HG02588 (cell line): Measurements from ENCODE around the gene MRPL51.

Experiments
- ATAC-seq: cut with Tn5 transposase; IDR thresholded peaks from one replicate; pipeline ENCODE4 v1.9.1; 2021; ENCODE audit warnings: mild to moderate bottlenecking, moderate library complexity; ENCODE audit not compliant: unreplicated experiment

Gene MRPL51

DNA sequence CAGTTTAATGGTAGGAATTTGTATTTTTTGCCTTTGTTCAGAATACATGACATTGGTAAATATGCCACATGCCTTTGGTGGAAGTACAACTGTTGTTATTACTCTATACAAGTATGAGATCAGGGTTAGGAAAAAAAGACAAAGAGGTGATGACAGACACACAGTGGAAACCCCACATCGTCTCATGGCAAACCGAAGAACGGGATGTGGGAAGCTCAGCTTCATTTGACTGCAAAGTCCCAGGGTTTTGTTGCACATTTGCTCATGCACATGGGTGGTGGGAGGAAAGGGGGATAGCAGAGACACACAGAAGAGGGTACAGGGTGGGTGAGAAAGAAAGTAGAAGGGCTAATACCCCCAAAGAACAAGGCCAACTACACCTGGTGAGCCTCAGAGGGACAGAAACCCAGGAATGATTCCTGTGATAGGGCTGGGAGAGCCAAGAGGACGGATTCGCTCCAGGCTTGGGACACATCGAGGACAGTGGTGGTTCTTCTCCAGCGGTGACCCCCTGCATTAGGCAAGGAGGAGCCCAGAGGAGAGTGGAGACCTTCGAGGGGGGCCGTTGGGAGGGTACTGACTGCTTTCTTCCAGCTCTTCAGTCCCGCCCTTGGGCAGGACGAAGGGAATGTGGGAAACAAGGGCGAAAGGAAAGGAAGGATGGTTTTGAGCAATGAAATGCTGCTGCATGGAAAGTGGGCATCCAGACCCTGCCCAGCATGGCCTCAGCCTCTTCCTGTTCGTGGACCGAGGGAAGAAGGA is 30.6 kb downstream of the MRPL51 start:
- ATAC-seq, result no peak

GRCh38 chr12:6461401-6462233 is 31.4 kb downstream of the MRPL51 start:
- peak; percentile 66 for ATAC-seq

- ATAC-seq, result no peak
Measured at GRCh38 chr12:6460751-6461371, 32.2 kb downstream of the MRPL51 start.

DNA sequence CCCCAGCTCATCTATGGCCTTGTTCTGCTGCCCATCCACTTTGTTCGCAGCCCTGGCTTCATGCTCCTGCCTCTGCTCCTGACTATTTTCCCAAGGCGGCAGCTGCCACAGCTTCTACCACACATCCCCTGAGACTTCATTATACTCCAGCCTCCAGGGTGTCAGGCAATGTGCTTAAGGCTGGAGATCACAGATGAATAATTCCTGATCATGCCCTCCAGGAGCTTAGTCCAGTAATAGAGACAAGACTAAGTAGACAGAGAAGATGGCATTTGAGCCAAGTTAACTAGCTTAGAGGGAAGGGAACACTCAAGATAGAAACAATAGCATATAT is 34.1 kb downstream of the MRPL51 start:
- no peak for ATAC-seq

DNA sequence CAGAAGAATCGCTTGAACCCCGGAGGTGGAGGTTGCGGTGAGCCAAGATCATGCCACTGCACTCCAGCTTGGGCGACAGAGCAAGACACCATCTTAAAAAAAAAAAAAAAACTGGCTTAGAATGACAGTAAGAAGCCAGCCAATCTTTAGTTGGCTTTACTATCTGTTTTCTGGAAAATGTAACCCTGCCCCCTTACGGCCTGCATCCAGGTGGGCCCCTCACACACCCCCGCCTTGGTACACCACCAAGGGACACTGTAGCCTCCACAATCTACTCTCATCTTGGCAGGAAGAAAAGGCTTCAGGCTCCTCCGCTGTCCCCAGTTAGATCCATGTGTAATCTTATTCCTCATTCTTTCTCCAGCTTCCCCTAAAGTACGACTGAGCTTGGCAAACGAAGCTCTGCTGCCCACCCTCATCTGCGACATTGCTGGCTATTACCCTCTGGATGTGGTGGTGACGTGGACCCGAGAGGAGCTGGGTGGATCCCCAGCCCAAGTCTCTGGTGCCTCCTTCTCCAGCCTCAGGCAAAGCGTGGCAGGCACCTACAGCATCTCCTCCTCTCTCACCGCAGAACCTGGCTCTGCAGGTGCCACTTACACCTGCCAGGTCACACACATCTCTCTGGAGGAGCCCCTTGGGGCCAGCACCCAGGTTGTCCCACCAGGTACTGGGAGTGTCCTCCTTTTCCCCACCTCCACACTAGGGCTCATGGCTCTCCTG is 34.6 kb downstream of the MRPL51 start:
- ATAC-seq, result no peak

GRCh38 chr12:6457220-6457945 is 35.7 kb downstream of the MRPL51 start:
- ATAC-seq, result no peak

DNA sequence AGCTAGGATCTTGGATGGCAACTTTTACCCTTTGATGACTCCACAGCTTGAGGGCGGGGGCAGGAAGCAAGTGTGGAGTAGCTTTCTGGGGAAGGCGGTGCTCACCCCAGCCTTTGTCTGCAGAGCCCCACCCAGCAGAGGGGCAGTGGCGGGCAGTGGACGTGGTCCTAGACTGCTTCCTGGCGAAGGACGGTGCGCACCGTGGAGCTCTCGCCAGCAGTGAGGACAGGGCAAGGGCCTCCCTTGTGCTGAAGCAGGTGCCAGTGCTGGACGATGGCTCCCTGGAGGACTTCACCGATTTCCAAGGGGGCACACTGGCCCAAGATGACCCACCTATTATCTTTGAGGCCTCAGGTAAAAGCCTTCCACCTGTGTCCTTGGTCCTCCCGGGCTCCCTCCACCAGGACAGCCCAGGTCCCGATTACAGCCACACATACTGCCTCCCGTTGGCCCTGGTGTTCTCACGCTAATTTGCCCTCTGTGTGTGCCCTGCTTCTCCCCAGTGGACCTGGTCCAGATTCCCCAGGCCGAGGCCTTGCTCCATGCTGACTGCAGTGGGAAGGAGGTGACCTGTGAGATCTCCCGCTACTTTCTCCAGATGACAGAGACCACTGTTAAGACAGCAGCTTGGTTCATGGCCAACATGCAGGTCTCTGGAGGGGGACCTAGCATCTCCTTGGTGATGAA is 40.0 kb downstream of the MRPL51 start:
- ATAC-seq, result no peak

- ATAC-seq, result no peak
Measured at GRCh38 chr12:6452245-6452943, 40.7 kb downstream of the MRPL51 start.

- ATAC-seq, result peak; percentile 38
Measured at GRCh38 chr12:6451348-6452244, 41.5 kb downstream of the MRPL51 start, which contains the start of gene TAPBPL. TSS of gene TAPBPL (plus strand) at chr12:6452042. CDS start at chr12:6452249, 207 bp downstream.

DNA sequence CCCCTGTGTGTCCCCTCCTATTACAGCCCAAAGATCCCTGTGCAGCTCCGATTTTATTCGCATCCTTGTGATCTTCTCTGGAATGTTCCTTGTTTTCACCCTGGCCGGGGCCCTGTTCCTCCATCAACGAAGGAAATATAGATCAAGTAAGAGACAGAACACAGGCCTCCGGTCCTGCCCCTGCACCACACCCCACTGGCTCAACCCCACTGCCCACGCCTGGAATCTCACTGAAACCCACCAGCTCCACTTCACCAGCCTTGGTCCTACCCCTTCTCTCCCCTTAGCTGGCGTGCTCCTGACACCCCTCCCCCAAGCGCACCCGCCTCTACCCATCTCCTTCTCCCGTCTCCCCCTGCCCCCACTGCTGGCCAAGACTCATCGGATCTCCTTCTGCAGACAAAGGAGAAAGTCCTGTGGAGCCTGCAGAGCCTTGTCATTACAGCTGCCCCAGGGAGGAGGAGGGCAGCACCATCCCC is 42.2 kb downstream of the MRPL51 start:
- ATAC-seq, result no peak

DNA sequence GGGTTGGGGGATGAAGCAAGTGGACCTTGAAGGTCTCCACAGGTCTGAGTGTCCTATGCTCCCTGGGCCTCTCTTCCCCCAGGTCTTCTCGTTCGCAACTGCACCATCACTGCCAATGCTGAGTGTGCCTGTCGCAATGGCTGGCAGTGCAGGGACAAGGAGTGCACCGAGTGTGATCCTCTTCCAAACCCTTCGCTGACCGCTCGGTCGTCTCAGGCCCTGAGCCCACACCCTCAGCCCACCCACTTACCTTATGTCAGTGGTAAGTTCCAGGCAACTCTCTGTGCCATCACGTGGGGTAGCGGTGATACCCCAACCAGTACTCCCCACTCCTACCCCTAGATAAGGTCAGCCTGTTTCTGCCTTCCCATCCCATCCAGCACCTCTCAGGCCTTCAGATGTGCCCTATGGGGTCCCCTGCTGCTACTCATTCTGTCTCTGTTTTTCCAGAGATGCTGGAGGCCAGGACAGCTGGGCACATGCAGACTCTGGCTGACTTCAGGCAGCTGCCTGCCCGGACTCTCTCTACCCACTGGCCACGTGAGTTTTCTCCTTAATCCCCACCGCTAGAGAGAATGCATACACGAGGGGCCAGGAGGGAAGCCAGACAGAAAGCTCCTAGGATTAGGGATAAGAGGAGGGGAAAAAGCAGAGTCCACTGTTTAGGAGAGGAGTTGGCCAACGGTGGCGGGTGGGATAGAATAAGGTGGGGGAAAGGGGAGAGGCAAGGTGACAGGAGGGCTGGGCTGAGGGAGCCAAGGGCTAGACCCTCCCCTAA is 42.8 kb downstream of the MRPL51 start:
- no peak for ATAC-seq

- ATAC-seq, result no peak
Measured at GRCh38 chr12:6444704-6445688, 48.1 kb downstream of the MRPL51 start, which contains the start of gene CD27. TSS of gene CD27 (plus strand) at chr12:6444955. CDS start at chr12:6445096, 141 bp downstream.

- no peak for ATAC-seq
Measured at GRCh38 chr12:6444031-6444430, 49.0 kb downstream of the MRPL51 start.

DNA sequence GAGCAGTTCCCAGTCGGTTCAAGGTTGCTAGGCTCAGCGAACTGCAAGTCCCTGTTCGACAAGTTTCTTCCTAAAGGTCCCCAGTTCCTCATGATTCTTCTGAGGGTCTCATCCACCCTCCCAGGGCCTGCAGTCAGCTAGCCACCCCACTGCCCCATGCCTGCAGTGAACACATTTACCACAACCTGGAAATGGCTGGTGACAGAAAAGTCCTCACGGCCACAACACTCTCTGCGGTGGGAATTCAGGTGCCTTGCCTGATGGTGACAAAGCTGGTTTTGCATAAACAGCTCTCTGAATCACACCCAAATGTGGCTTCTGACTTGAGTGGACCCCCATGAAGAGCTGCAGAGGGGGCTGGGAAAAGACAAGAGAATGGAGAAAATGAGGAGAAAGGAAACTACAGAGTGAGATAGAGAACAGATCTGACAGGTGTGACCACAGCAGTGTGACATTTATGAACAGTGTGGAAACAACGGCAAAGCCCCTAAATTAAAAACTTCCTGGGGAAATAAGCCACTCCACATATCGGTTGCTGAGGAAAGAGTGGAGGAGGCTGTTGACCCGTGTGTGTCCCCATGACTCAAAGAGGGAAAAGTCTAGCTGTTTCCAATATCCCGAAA is 49.6 kb downstream of the MRPL51 start:
- no peak for ATAC-seq

GRCh38 chr12:6442836-6443235 is 50.2 kb downstream of the MRPL51 start:
- ATAC-seq, result no peak
